NCI-H1092 treated with DMSO at 0.1 percent for 48 hours (cell line): ENCODE results near the gene S100A4.
"Not testable (repeated sequence)": the region's sequence is repeated elsewhere in the genome, so short reads cannot be mapped to it uniquely, and the experiment has no call there.

Experiments used
- DNase-seq: peaks from one replicate; lab custom pipeline; 2025; lab: John Stamatoyannopoulos, UW

The S100A4 gene

GRCh38 chr1:153567621-153568366, 22.2 kb upstream of the S100A4 start:
- DNase-seq, result no peak

GRCh38 chr1:153566414-153567371, 21.1 kb upstream of the S100A4 start:
- peak; percentile 37 for DNase-seq

- DNase-seq, result no peak
These were observed 20.1 kb upstream of the S100A4 start, which contains the start of gene S100A2 for GRCh38 chr1:153565529-153566374. Gene S100A2, minus strand, starts transcription at chr1:153565844. Its CDS starts 1,967 bp downstream, at chr1:153563877.

GRCh38 chr1:153563991-153564390, 18.4 kb upstream of the S100A4 start:
- DNase-seq, result no peak

GRCh38 chr1:153563483-153563901, 17.9 kb upstream of the S100A4 start:
- no peak for DNase-seq

GRCh38 chr1:153562021-153562420, 16.4 kb upstream of the S100A4 start:
- not testable (repeated sequence) for DNase-seq

GRCh38 chr1:153561466-153561985, 15.9 kb upstream of the S100A4 start:
- no peak for DNase-seq

GRCh38 chr1:153560771-153561465, 15.3 kb upstream of the S100A4 start:
- DNase-seq, result no peak

- no peak for DNase-seq
These were observed 14.6 kb upstream of the S100A4 start for GRCh38 chr1:153560241-153560640.

GRCh38 chr1:153557877-153558276, 12.3 kb upstream of the S100A4 start:
- no peak for DNase-seq

- no peak for DNase-seq
These were observed 10.7 kb upstream of the S100A4 start for GRCh38 chr1:153556348-153556747.

- DNase-seq, result no peak
These were observed 8.4 kb upstream of the S100A4 start for GRCh38 chr1:153553830-153554541.

- DNase-seq, result no peak
These were observed 7.5 kb upstream of the S100A4 start for GRCh38 chr1:153553096-153553495.

GRCh38 chr1:153552335-153552734, 6.7 kb upstream of the S100A4 start:
- no peak for DNase-seq

- no peak for DNase-seq
These were observed 5.4 kb upstream of the S100A4 start for GRCh38 chr1:153550827-153551500.

- DNase-seq, result no peak
These were observed 4.8 kb upstream of the S100A4 start for GRCh38 chr1:153550398-153550758.

- DNase-seq, result no peak
These were observed 4.3 kb upstream of the S100A4 start for GRCh38 chr1:153549741-153550397.

GRCh38 chr1:153548722-153549688, 3.4 kb upstream of the S100A4 start, which contains the start of gene S100A3:
Gene S100A3, minus strand, starts transcription at chr1:153549258. Its CDS starts 773 bp downstream, at chr1:153548485.
- no peak for DNase-seq
